HepG2 (cell line): ENCODE data around the gene FAM43A. TPM values are rescaled to one million over a fixed set of nuclear protein-coding genes. Genes with fewer than 3 reads are reported as not detected.

Experiments used
- ATF1 ChIP-seq: IDR thresholded peaks from 2 replicates; pipeline ENCODE4 v1.6.1; 2016; ENCODE audit warnings: mild to moderate bottlenecking, control low read depth
- CBFB ChIP-seq: sonication (generic); formaldehyde crosslinking; IDR thresholded peaks from 2 replicates; pipeline ENCODE4 v1.4.0; 2020; ENCODE audit warnings: missing genetic modification reagents
- CBX1 ChIP-seq: IDR thresholded peaks from one replicate; pipeline ENCODE4 v1.6.1; 2016; ENCODE audit warnings: antibody characterized with exemption, low read depth
- CHD2 ChIP-seq: IDR thresholded peaks from 2 replicates; pipeline ENCODE4 v1.6.1; 2011; ENCODE audit warnings: low read depth, low read length, improper control_type of control experiment
- EP300 ChIP-seq, 3 experiments: sonication (generic) in 1 of 3; formaldehyde crosslinking in 1 of 3; IDR thresholded peaks; 2 replicates each; pipeline versions ENCODE4 v1.5.1 to v1.6.1; 2011 to 2020; ENCODE audit warnings: low read depth in 2 of 3, low read length in 2 of 3, borderline replicate concordance in 1 of 3, improper control_type of control experiment in 1 of 3, mild to moderate bottlenecking in 1 of 3, missing genetic modification reagents in 1 of 3, moderate library complexity in 1 of 3
- KDM5B ChIP-seq: sonication (generic); formaldehyde crosslinking; IDR thresholded peaks from 2 replicates; pipeline ENCODE4 v1.4.0; 2020; ENCODE audit warnings: missing genetic modification reagents, mild to moderate bottlenecking, borderline replicate concordance
- KLF11 ChIP-seq: IDR thresholded peaks from 2 replicates; pipeline ENCODE4 v1.6.1; 2016; ENCODE audit warnings: missing compliant biosample characterization
- KMT2B ChIP-seq: IDR thresholded peaks from 2 replicates; pipeline ENCODE4 v1.6.1; 2016; ENCODE audit warnings: missing genetic modification reagents, missing compliant biosample characterization
- MIER3 ChIP-seq: IDR thresholded peaks from 2 replicates; pipeline ENCODE4 v1.6.1; 2016; ENCODE audit warnings: missing compliant biosample characterization, borderline replicate concordance
- SIN3B ChIP-seq: fragments of 150-350 bp; IDR thresholded peaks from 2 replicates; pipeline ENCODE4 v1.6.1; 2014; ENCODE audit warnings: low read length
- ZBTB20 ChIP-seq: sonication (generic); formaldehyde crosslinking; IDR thresholded peaks from 2 replicates; pipeline ENCODE4 v1.8.1; 2023; ENCODE audit warnings: missing genetic modification reagents, low read depth, mild to moderate bottlenecking, borderline replicate concordance
- ZNF331 ChIP-seq: sonication (generic); formaldehyde crosslinking; IDR thresholded peaks from 2 replicates; pipeline ENCODE4 v1.4.0; 2020; ENCODE audit warnings: missing genetic modification reagents
- polyA plus RNA-seq, 8 experiments: library from polyadenylated mRNA; depleted of rRNA in 3 of 8; stranded (reverse) in 7 of 8; unstranded in 1 of 8; fragments of >200 nt; fragmentation: Illumina TruSeq in 4 of 8; extraction: Trizol in 4 of 8; gene quantifications; 2 replicates each; pipeline versions ENCODE4 v1.2.1 to v1.2.3, GENCODE V29; 2011 to 2016; ENCODE audit warnings: low read depth in 4 of 8, missing spikeins in 1 of 8, mixed read lengths in 1 of 8; ENCODE audit not compliant: insufficient read depth in 1 of 8
- total RNA-seq, 5 experiments: library from RNA; depleted of rRNA; stranded (reverse); fragments of >200 nt; fragmentation: Illumina TruSeq; extraction: Trizol; gene quantifications; 2 replicates each; pipeline ENCODE4 v1.2.3, GENCODE V29; 2016; ENCODE audit warnings: low read depth in 1 of 5
- TF ChIP-seq, protein P1 (sequence below): sonication (generic); formaldehyde crosslinking; IDR thresholded peaks from 2 replicates; pipeline ENCODE4 v1.4.0; 2020; ENCODE audit warnings: missing genetic modification reagents
- TF ChIP-seq, protein P2 (sequence below): sonication (generic); formaldehyde crosslinking; IDR thresholded peaks from 2 replicates; pipeline ENCODE4 v1.5.1; 2020; ENCODE audit warnings: mild to moderate bottlenecking, missing genetic modification reagents, borderline replicate concordance
- TF ChIP-seq, protein P3 (sequence below): sonication (generic); formaldehyde crosslinking; IDR thresholded peaks from 2 replicates; pipeline ENCODE4; 2020; ENCODE audit warnings: missing genetic modification reagents, mild to moderate bottlenecking, borderline replicate concordance
- TF ChIP-seq, protein P4 (sequence below): sonication (generic); formaldehyde crosslinking; IDR thresholded peaks from 2 replicates; pipeline ENCODE4 v1.4.0; 2020; ENCODE audit warnings: missing genetic modification reagents

The FAM43A gene
- total and polyA plus RNA-seq, 2 of the 13 experiments (the other 11 are each of a cell fraction or from before 2014, with no cell fraction given), result 0.91 to 1.8 TPM

DNA sequence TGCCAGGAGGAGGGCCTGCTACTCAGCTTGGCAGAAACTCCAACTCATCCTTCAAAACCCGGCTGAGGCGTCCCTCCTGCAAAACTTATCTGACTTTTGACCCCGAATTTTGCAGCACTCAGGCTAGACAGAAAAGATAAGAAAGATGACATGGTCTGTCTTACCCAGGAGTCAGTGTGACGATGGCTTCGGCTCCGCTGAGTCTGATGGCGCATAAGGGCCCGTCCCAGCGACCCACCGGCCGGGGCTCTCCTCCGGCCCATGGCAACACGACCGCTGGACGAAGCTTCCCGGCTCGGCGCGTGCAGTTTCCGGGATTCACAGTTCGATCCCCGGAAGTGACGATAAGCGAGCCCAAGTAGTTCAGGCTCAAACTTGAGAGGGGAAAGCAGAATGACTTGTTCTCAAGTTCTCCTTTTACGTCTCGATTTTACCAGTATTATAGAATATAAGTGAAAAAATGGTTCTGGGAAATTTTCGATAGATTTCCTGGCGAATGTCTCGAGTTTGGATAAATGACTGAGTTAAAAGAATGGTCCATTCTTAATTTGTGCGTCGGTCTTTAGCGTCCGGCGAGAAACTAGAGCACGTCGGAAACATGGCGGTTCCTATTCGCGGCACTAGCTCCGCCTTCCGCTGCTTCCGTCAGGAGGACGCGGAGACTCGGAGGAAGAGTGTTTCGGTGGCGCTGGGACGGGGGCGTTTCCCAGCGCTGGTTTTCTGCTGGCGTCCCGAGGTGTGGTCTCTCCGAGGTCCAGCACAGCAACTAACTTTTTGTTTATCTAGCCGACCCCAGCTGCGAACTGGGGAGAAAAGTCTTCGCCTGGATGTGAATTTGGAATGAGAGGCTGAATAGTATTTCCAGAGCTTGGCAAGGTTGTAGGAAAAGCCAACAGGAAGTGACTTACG lies 13.5 kb upstream of the FAM43A start, which contains the start of gene LSG1 (continued):
- no peak for TF ChIP-seq CHD2
- peak; percentile 52; the same call in 1 of the 2 replicates for TF ChIP-seq CBFB (CRISPR knock-in tag)
- TF ChIP-seq CBX1, result peak; percentile 2
- TF ChIP-seq KDM5B (CRISPR knock-in tag), result peak; percentile 46; the same call in 1 of the 2 replicates
- TF ChIP-seq, protein P1, sequence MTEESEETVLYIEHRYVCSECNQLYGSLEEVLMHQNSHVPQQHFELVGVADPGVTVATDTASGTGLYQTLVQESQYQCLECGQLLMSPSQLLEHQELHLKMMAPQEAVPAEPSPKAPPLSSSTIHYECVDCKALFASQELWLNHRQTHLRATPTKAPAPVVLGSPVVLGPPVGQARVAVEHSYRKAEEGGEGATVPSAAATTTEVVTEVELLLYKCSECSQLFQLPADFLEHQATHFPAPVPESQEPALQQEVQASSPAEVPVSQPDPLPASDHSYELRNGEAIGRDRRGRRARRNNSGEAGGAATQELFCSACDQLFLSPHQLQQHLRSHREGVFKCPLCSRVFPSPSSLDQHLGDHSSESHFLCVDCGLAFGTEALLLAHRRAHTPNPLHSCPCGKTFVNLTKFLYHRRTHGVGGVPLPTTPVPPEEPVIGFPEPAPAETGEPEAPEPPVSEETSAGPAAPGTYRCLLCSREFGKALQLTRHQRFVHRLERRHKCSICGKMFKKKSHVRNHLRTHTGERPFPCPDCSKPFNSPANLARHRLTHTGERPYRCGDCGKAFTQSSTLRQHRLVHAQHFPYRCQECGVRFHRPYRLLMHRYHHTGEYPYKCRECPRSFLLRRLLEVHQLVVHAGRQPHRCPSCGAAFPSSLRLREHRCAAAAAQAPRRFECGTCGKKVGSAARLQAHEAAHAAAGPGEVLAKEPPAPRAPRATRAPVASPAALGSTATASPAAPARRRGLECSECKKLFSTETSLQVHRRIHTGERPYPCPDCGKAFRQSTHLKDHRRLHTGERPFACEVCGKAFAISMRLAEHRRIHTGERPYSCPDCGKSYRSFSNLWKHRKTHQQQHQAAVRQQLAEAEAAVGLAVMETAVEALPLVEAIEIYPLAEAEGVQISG, result peak; percentile 94
- TF ChIP-seq EP300 (IDR thresholded peaks at IDR 0.05; ENCODE audit: low read depth in 2 of 2, low read length in 2 of 2), result no peak; a peak in 1 of 4 replicates
- TF ChIP-seq EP300 (CRISPR knock-in tag; IDR thresholded peaks at IDR 0.05; ENCODE audit: borderline replicate concordance), result peak; percentile 9; the same call in 1 of the 2 replicates
- TF ChIP-seq ATF1, result peak; percentile 91
- TF ChIP-seq, protein P2, sequence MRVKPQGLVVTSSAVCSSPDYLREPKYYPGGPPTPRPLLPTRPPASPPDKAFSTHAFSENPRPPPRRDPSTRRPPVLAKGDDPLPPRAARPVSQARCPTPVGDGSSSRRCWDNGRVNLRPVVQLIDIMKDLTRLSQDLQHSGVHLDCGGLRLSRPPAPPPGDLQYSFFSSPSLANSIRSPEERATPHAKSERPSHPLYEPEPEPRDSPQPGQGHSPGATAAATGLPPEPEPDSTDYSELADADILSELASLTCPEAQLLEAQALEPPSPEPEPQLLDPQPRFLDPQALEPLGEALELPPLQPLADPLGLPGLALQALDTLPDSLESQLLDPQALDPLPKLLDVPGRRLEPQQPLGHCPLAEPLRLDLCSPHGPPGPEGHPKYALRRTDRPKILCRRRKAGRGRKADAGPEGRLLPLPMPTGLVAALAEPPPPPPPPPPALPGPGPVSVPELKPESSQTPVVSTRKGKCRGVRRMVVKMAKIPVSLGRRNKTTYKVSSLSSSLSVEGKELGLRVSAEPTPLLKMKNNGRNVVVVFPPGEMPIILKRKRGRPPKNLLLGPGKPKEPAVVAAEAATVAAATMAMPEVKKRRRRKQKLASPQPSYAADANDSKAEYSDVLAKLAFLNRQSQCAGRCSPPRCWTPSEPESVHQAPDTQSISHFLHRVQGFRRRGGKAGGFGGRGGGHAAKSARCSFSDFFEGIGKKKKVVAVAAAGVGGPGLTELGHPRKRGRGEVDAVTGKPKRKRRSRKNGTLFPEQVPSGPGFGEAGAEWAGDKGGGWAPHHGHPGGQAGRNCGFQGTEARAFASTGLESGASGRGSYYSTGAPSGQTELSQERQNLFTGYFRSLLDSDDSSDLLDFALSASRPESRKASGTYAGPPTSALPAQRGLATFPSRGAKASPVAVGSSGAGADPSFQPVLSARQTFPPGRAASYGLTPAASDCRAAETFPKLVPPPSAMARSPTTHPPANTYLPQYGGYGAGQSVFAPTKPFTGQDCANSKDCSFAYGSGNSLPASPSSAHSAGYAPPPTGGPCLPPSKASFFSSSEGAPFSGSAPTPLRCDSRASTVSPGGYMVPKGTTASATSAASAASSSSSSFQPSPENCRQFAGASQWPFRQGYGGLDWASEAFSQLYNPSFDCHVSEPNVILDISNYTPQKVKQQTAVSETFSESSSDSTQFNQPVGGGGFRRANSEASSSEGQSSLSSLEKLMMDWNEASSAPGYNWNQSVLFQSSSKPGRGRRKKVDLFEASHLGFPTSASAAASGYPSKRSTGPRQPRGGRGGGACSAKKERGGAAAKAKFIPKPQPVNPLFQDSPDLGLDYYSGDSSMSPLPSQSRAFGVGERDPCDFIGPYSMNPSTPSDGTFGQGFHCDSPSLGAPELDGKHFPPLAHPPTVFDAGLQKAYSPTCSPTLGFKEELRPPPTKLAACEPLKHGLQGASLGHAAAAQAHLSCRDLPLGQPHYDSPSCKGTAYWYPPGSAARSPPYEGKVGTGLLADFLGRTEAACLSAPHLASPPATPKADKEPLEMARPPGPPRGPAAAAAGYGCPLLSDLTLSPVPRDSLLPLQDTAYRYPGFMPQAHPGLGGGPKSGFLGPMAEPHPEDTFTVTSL (CRISPR knock-in tag), result peak; percentile 31; the same call in 1 of the 2 replicates
- peak; percentile 84; the same call in 1 of the 2 replicates for TF ChIP-seq ZNF331 (CRISPR knock-in tag)
- TF ChIP-seq, protein P3, sequence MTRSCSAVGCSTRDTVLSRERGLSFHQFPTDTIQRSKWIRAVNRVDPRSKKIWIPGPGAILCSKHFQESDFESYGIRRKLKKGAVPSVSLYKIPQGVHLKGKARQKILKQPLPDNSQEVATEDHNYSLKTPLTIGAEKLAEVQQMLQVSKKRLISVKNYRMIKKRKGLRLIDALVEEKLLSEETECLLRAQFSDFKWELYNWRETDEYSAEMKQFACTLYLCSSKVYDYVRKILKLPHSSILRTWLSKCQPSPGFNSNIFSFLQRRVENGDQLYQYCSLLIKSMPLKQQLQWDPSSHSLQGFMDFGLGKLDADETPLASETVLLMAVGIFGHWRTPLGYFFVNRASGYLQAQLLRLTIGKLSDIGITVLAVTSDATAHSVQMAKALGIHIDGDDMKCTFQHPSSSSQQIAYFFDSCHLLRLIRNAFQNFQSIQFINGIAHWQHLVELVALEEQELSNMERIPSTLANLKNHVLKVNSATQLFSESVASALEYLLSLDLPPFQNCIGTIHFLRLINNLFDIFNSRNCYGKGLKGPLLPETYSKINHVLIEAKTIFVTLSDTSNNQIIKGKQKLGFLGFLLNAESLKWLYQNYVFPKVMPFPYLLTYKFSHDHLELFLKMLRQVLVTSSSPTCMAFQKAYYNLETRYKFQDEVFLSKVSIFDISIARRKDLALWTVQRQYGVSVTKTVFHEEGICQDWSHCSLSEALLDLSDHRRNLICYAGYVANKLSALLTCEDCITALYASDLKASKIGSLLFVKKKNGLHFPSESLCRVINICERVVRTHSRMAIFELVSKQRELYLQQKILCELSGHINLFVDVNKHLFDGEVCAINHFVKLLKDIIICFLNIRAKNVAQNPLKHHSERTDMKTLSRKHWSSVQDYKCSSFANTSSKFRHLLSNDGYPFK (CRISPR knock-in tag), result peak; percentile 91
- peak; percentile 77 for TF ChIP-seq SIN3B
- 0 out of 2 replicates have a peak, but pooled peaks have one; percentile 47 for TF ChIP-seq ZBTB20 (CRISPR knock-in tag)
- TF ChIP-seq KLF11 (CRISPR knock-in tag), result no peak
- TF ChIP-seq MIER3 (CRISPR knock-in tag), result peak; percentile 86; the same call in 1 of the 2 replicates
- peak; percentile 96 for TF ChIP-seq KMT2B (CRISPR knock-in tag)
- TF ChIP-seq, protein P4, sequence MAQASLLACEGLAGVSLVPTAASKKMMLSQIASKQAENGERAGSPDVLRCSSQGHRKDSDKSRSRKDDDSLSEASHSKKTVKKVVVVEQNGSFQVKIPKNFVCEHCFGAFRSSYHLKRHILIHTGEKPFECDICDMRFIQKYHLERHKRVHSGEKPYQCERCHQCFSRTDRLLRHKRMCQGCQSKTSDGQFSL (CRISPR knock-in tag), result no peak
